ENCODE results near the gene CTNS.

CTNS gene

DNA sequence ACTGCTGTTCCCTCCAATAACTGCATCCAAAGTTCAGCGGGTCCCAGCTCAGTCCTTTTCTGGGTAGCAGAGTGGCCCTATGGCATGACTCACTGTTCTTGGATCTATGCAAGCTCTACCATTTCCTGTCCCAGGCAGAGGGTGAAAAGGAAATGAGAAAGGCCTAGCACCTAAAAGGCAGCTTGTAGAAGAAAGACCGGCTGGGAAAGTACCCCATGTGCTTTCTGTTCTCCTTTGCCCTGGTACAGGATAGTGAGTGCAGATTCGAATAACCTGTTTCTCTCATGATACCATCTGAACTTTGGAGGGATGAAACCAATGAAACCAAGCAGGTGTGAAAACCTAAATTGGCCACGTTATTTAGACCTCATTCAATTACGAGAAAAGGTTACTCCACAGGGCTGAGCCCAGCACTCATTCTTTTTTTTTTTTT is 74.4 kb downstream of the CTNS start:
- DNase-seq (ENCODE audit: low spot score), result peak; percentile 48

More for the DNA sequence above, 74.4 kb downstream of the CTNS start:
- no peak for FAIRE-seq
